GM12865 (cell line): ENCODE results near the gene FRMD4A.
A peak's percentile ranks its signal among the peaks of the same experiment; 100 is the strongest.

Experiments used
- DNase-seq: peaks from one replicate; pipeline ENCODE4 v3.0.0; 2010; ENCODE audit warnings: low read depth
- H3K4me3 ChIP-seq: 2 replicates; pipeline ENCODE4 v1.5.1; 2011; ENCODE audit warnings: mild to moderate bottlenecking, low read depth, low read length, control low read depth
- TF ChIP-seq, protein P1 (sequence below): IDR thresholded peaks from 2 replicates; pipeline ENCODE4 v1.5.1; 2011; ENCODE audit warnings: low read length, control low read depth, low read depth, inconsistent platforms; ENCODE audit not compliant: insufficient read depth; ENCODE audit errors: missing control alignments

Gene FRMD4A

DNA sequence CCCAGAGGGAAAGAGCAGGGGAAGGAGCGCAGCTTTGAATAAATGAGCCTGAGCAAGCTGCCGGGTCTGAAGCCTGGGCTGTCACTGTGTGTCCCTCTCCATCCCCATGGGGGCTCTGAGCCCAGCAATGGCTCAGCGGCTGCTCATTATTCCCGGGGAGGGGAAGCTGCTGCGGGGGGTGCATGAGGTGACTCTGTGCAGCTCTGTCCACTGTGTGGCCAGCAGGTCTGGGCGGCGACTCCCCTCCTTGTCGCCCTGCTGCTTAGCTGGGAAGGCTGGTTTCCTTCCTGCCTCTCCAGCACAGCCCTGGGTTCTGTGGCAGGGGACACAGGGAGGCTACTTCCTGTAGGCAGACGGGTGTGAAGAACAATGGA, 509.8 kb downstream of the FRMD4A start:
- DNase-seq, result no peak
- TF ChIP-seq, protein P1, sequence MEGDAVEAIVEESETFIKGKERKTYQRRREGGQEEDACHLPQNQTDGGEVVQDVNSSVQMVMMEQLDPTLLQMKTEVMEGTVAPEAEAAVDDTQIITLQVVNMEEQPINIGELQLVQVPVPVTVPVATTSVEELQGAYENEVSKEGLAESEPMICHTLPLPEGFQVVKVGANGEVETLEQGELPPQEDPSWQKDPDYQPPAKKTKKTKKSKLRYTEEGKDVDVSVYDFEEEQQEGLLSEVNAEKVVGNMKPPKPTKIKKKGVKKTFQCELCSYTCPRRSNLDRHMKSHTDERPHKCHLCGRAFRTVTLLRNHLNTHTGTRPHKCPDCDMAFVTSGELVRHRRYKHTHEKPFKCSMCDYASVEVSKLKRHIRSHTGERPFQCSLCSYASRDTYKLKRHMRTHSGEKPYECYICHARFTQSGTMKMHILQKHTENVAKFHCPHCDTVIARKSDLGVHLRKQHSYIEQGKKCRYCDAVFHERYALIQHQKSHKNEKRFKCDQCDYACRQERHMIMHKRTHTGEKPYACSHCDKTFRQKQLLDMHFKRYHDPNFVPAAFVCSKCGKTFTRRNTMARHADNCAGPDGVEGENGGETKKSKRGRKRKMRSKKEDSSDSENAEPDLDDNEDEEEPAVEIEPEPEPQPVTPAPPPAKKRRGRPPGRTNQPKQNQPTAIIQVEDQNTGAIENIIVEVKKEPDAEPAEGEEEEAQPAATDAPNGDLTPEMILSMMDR, result no peak
- H3K4me3 ChIP-seq, result no peak overlapping the region

DNA sequence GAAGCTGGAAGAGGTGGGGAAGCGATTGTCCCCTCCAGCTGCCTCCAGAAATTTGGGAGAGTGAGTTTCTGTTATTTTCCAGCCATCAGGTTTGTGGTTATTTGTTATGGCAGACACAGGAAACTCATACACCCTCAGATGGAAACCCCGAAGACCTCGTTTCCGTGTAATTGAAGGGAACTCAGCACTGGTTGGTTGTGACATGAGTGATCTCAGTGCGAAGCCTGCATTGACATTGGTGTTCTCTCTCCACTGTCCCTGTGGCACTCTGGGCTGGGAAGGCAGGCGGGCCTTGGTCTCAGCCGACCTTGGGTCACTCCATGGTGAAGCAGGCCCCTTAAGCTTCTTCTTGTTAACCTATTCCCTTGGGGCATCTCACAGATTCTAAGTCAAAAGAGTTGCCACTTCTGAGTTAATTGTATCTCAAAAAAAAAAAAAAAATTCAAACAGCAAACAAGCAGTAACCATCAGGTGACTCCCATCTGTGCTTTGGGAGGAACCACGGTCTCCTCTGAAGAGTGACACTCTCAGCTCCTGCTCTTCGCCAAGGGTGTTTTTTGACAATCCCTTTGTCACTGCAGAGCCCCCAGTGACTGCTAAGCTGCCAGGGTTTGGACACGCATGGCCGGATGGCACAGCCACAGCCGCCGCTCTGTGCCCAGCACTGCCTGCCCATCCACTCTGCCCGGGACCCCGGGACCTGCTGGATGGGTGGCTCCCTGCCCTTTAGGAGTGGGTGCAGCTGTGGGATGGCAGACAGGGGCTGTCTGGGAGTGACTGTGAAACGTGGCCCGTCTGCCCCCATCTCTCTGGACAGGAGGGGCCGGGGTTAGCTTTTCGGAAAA, 510.4 kb downstream of the FRMD4A start:
- TF ChIP-seq, protein P1, result no peak
- DNase-seq, result peak; percentile 56
- no peak overlapping the region for H3K4me3 ChIP-seq

DNA sequence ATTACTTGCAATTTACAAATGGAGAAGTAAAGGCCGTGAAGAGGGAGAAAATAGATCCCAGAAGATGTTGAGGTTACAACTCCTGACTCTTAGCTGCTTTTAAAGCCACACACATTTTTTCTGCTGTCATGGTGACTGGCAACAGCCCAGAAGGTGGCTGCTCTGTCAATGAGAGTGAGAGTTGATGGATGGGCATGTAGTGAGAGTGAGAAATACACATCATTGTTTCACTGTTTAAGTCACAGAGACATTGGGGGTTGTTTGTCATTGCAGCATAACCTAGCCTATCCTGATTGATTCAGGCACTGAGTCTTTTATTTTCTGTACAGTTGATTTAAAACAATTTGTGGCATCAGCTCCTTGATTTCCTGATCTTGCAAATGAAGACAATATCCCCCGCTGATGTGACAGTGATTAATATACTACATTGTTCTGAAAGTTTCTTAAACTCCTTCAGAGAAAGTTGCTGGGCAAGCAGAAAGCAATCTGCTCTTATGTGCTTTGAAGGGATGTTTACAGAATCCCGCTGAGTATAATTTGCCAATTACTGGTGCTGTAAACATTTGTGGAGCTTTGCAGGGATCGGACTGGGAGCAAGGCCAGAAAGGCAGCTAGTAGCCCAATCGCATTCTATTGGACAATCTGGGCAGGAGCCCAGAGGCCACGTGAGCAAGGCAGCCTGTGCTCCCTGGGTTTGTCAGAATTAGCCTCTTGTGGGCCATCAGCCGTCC, 514.4 kb downstream of the FRMD4A start:
- H3K4me3 ChIP-seq, result no peak overlapping the region
- TF ChIP-seq, protein P1, result no peak
- DNase-seq, result peak; percentile 28

DNA sequence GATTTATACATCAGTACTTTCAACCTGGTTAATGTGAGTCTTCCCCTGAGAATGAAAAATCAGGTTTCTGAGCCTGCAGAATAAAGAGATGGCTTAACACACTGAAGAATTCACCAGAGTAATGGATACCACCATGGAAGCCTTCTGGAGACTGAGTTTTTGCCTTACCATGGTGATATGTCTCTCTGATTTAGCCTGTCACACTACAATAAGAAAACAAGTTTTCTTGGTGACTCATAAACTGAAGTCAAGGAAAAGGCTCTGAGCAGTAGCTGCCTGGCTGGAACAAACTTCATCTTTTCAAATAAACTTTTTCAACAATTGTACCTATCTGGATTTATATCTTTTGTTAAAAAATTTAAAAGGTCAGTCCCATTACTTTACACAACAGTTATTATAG, 515.0 kb downstream of the FRMD4A start:
- no peak overlapping the region for H3K4me3 ChIP-seq
- TF ChIP-seq, protein P1, result no peak
- DNase-seq, result no peak

DNA sequence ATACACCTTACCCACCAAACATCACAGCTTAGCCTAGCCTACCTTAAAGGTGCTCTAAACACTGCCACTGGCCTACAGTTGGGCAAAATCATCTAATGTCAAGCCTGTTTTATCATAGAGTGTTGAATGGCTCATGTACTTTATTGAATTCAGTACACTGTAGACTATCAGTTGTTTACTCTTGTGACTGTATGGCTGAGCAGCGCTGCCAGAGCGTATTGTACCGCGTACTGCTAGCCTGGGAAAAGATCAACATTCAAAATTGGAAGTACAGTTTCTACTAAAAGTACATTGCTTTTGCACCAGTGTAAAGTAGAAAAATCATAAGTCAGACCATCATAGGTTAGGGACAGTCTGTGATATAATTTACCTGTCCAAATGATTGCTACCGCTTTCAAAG, 517.2 kb downstream of the FRMD4A start:
- no peak overlapping the region for H3K4me3 ChIP-seq
- TF ChIP-seq, protein P1, result no peak
- DNase-seq, result no peak

DNA sequence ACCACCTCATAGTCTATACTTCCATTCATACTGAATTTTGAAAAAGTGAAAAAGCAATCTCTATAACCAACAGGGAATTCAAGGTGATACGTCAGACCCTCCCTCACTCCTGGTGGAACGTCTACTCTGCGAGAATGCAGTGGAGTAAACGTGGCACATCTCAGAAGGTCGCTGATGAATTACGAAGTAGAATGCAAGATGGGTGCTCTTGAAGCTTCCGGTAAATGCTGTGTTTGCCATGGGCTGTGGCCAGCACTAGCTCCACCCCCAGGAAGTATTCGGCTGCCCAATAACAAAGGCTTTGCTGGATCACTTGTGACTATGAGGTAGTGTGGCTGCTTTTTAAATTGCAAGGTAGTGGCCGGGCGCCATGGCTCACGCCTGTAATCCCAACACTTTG, 517.9 kb downstream of the FRMD4A start:
- TF ChIP-seq, protein P1, result no peak
- no peak for DNase-seq
- no peak overlapping the region for H3K4me3 ChIP-seq
